Activated CD4-positive, alpha-beta T cell treated with anti-CD3 and anti-CD28 coated beads, Interleukin-2, amount 50 U/mL, for 16 hours (primary cell): ENCODE measurements around the gene NHLRC2.

Experiments used
- DNase-seq: peaks from one replicate; pipeline ENCODE4 v3.0.0-alpha.2; 2020

The NHLRC2 gene

DNA sequence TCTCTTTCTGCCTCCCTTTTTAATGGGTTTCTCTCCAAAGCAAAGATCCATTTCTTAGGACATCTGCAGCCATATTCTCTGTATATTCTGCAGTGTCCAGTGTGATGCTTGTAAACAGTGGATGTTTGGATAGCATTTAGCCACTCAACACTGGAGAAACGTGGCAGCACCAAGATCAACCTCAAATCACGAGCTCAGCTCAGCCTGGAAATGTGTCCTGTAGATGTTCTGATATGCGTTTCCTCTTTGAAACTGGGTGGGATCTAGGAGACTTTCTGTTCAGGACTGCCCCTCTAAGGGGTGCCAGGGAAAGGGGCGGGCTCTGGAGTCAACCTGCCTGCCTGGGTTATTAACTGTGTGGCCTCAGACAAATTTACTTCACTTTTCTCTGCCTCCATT lies 91.2 kb downstream of the NHLRC2 start:
- DNase-seq: no peak

DNA sequence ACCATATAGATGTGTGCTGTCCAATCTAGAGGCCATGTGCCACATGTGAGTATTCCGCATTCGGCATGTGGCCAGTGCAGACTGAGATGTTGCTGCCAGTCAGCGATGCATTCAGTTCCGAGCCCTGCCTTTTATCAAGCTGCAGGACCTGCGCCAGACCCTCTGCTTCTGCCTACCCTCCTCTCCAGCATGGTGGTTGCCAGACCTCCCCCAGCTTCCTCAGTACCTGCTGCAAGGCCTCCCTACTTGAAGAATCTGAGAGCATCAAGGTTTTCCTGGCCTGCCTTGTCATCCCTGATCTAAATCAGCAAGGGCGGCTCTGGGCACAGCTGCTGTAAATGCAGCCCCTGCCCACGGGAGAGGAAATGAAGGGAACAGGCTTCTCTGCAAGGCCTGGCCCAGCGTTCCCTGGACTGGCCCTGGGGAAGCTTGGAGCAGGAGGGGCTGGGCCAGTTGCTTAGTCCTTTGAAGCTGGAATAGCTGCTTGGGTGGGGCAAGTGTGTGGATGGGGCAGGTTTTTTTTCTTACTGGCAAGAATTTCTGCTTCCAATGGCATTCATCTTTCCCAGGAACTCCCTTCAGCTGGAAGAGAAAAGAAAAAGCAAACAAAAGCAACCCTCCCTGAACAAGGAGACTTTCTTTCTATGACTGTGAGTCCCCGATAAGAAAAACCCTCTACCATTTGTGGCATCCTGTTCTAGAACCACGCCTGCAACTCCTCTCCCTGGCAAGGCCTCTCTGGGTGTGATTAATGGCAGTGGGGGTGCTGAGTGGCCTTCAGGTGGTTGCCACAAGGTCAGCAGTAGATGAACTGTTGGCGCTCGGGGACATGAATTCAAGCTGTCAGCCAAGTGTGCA lies 93.0 kb downstream of the NHLRC2 start:
- no peak for DNase-seq

DNA sequence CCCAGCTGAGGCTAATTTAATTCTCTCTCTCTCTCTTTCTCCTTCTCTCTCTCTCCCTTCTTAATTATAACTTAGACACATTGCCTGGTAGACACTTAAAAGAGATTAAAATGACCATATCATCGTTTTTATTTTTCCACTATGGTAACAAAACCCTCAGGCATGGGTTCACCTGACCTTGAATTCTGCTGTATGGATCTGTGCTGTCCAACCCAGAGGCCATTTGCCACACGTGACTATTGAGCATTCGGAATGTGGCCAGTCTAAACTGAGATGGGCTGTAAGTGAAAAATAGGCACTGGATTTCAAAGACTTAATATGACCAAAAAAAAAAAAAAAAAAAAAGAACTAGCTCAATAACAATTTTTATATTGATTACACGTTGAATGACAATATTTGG lies 93.6 kb downstream of the NHLRC2 start:
- no peak for DNase-seq

DNA sequence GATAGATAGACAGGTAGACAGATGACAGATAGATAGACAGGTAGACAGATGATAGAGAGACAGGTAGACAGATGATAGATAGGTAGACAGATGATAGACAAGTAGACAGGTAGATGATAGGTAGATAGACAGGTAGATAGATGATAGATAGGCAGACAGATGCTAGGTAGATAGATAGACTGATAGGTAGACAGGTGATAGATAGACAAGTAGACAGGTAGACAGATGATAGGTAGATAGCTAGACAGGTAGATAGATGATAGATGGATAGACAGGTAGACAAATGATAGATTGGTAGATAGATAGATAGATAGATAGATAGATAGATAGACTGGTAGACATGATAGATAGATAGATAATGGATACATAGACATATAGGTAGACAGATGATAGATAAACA lies 95.8 kb downstream of the NHLRC2 start:
- DNase-seq: no peak

DNA sequence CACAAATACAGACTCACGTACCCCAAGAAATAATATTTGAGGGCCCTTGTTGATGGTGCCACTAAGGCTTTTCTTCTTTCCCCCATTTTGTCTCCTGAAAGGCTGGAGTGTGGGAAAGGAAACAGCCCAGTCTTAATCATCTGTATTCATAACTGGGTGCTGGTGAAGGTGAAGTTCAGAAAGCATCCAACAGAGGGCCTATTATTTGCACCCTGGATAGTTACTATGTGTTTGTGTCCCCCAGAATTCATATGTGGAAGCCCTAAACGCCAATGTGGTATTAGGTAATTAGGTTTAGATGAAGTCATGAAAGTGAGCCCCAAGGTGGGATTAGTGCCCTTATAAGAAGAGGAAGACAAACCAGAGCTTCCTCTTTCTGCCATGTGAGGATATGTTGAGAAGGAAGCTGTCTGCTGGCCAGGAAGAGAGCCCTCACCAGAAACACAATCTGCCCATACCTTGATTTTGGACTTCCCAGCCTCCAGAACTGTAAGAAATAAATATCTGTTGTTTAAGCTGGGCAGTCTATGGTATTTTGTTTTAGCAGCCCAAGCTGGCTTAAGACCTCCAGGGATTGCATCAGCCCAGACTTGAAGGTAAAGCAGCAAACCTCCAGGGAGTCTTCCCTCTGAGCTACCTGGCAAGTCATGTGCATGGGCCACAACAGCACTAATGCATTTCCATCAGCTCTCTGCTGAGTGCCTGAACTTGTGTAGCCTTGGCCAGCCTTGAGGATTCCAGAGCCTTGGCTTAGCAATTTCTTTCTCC lies 99.2 kb downstream of the NHLRC2 start:
- DNase-seq: no peak

DNA sequence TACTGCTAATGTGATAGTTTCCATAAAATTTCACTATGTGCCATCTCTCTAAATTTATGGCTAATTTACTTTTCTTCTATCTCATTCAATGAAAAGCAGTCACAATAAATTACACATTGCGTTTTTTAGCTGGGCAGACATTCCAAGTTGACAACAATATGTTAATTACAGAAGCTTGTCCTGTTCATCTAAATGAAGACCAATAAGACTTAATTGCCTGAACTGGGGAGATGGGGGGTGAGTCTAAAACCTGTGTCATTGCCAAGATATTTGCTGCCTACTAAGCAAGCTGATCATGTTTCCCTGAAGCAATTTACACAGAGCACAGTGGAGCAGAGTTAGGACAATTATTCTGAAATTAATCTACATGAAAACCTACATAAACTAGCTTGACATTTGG lies 99.9 kb downstream of the NHLRC2 start:
- DNase-seq: no peak

DNA sequence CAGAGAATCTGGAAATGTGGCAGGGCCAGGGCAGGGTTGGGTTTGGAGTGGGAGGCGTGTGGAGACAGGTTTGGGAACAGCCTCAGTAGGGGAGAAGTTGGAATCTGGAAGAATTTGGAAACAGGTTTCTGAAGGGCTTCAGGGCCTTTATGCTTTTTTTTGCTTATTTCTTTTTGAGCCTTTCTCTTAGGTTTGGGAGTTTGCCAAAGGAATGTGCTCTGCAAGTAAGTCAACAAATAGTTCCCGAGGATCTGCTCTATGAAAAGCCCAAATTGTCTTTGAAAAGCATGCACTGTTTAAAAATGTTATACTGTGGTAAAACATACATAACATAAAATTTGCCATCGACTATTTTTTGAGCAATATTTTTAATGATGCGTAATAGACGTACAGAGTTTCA lies 102.6 kb downstream of the NHLRC2 start:
- no peak for DNase-seq

DNA sequence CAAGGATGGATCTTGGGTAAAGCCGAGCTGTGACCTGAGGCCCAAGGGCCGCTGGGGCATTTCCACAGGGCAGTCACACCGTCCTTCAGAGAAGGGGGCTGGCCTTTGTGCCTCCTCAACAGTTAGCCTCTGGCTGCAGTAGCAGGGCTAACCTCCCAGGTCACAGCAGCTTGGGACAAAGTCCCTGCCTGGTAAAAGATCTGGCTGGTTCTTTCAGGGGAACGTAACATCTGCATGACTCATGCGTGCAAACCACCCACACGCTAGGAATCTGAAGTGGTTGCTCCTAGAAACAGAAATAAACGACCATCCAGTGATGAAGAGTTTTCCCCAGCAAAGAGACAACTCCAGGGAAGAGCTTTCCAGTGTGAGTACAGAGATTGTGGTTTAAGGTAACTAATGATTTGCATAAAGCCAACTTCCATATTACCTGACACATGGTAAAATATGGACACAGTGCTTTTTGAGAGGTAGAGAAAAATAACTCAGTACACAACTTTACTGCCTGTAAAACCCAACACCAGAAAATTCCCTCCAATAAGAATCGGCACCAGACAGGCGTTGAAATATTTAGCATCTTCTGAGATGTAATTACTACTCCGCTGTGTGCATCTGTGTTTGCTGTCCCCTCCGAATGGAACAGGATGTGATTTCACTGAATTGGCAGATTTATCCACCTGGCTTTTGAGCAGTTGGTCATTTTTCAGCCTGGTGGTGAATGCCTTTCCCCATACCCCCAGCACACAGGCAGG lies 104.3 kb downstream of the NHLRC2 start:
- peak; percentile 29 for DNase-seq

DNA sequence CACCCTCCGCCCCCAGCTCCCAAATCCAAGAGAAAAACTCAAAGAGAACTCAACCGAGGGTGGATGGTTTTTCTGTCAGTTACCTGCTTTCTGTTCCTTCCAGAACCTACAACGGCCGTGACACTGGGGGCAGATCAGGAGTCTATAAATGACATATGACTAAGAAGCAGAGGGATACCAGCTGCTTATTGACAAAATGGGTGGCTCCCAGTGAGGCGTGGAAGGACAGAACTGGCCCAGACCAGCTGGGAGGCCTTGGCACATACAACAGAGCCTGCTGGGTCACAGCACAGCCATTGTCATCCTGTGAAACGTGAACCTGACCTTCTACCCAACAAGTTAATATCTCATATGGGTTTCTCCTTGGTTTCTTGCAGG lies 104.9 kb downstream of the NHLRC2 start:
- no peak for DNase-seq

DNA sequence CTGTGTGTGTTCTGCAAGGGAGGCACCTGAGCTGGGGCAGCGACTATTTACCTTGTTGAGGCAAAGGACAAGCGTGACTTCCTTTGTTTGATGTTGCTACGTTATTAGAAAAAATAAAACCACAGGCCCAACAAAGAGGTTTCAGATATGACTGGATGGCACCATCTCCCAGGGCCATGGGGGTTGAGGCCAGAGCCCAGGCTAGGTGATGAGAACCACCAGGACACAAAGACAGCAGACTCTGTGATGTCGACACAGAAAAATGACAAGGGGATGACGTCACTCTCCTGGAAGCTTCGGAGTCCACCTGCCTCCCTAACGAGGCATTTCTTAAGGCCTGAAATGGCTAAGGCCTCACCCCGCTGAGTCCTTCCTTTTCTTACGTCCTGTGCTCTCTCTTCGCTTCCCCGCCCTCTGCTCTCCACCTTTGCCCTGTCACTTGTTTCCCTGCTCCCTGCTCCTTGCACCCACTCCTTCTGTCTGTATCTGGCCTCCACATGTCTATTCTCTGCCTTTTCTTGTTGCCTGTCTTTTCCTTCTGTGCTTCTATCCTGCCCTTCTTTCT lies 106.2 kb downstream of the NHLRC2 start:
- peak; percentile 73 for DNase-seq

DNA sequence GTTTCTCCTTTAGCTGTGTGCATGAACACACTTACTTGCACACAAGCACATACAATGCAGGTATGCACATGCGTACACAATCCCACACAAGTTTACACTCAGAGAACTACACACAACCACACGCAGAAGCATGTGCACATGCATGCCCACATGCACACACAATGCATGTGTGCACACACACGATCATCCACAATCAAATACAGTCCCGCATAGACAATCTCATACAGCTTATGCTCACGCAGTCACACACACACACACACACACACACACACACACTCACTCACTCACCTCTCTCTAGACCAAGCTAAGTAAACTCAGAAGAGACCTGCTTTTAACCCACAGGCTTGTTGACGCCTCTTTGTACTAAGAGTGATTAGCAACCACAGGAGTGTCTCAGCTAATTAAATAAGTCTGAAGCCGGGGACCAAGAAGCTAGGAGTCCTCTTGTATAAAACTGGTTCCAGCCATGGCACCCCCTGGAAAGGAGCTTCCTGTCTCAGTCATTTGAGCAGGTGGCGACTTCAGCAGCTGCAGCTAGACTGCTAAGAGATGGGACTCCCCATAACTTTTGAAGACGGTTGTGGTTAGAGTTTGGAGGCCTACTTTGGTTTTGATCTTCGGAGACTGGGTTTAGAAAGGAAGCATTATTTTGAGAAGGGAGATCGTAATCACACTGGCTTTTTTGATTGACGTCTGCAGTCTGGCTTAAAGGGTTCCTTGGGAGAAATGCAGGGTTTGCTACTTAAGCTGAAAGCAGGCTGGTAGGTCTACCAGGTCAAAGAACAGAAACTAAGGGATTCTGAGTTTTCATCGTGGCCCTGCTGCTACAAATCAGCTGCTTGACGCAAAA lies 106.9 kb downstream of the NHLRC2 start:
- DNase-seq: peak; percentile 87

DNA sequence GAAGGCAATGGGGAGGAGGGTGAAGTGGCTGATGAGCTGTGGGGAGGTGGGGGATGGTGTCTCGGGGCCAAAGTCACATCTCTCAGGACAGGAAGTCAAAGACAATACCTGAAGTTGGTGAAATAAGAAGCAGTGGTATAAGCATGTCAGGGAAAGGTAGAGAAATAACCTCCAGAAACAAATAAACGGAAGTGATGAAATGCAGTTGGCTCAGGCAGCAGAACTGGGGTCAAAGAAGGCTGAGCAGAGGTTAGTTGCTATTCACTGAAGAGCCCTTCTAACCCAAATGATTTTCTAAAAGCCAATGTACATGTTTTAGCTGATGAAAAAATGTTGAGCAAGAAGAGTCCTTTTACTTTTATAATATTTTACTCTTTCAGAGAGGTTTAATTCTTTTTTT lies 110.6 kb downstream of the NHLRC2 start:
- DNase-seq: no peak

DNA sequence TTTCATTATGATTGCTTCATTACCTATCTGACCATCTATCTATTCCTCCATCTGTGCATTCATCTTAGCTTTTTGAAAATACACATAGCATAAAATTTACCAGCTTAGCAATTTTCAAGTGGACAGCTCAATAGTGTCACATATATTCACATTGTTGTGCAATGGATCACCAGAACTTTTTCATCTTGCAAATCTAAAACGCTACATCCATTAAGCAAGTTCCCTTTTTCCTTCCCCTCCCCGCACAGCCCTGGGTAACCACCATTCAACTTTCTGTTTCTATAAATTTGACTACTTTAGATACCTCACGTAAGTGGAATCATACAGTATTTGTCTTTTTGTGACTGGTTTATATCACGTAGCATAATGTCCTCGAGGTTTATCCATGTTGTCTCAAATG lies 111.2 kb downstream of the NHLRC2 start:
- no peak for DNase-seq
